Measurements from ENCODE around the gene LYPD6.

LYPD6 gene

DNA sequence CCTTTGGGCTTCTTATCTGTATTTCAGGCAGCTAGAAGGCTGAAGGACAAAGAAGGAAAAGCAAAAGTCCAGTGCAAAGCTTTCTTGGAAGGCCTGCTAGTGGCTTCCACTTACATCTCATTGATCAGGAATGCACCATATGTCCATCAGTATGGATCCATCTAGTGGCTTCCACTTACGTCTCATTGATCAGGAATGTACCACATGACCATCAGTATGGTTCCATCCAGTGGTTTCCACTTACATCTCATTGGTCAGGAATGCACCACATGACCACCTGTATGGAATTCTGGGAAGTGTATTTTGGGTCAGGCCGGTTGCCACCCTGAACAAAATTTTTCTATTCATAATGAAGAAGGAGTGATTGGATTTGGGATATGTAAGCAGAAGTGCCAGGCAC is 70.6 kb downstream of the LYPD6 start:
- DNase-seq (ENCODE audit: low spot score) (no peak), FAIRE-seq (no peak)

DNA sequence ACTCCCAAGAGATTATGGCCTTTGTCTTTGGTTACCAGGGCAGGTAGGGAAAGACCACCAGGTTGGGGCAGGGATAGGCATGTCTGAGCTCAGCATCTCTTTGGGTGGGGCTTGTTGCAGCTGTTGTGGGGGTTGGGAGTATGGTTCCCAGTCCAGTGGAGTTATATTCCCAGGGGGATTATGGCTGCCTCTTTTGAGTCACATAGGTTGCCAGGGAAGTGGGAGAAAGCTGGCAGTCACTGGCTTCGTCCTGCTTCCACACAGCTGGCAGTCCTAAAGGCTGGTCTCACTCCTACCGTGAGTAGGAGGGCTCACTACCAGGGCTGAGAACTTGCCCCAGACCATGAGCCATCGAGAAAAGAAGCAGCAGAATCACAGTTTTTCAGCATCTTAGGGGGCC is 79.1 kb downstream of the LYPD6 start:
- FAIRE-seq (no peak), DNase-seq (ENCODE audit: low spot score) (no peak)

DNA sequence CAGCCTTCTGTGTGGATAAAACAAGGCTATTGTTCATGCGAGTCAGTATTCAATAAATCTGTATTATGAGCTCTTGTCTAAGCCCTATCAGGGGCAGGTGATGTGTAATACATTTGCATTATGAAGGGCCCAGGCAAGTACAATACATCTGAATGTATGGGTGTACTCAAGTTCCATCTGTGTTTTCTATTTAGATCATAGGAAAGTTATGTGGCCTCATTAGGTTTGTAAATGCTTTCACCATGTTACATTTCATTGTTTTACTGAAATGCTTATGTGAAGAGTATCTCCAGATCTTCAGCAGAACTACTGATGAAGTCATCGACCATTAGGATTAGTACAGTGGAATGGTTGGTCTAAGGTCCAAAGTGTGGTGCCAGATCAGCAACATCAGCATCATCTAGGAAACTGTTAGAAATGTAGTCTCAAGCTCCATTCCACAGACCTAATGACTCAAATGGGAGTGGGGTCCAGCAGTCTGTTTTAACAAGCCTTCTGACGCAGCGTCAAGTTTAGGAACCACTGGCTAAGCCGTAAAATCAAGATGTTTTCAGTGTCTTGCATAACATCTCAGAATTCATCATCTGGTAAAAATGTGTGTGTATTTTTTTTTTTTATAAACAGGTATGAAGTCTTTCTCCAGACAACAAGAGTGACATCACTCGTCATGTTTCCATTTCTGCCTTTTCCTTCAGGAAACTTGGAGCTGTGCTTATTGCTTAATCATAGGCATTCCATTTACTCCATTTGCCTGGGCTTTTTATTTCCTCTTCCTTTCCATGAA is 80.5 kb downstream of the LYPD6 start:
- DNase-seq (ENCODE audit: low spot score) (no peak), FAIRE-seq (no peak)

DNA sequence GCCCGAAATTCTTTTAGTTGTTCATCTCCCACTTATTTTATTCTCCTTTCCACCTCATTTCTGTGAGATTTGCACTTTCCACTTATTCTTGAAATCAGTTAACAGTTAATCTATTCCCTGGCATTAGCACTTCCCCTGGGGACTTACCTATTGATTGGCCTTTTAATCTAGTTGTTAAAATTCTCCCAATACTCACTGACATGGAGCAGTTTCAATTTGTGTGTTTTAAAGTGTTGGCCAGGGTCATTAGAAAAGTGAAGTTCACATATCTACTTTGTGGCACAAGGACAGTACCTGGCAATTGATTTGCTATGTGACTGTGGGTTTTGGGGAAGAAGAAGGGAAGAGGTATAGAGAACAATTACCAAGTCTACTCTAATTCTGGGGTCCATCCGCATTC is 83.1 kb downstream of the LYPD6 start:
- FAIRE-seq (no peak), DNase-seq (ENCODE audit: low spot score) (no peak)

DNA sequence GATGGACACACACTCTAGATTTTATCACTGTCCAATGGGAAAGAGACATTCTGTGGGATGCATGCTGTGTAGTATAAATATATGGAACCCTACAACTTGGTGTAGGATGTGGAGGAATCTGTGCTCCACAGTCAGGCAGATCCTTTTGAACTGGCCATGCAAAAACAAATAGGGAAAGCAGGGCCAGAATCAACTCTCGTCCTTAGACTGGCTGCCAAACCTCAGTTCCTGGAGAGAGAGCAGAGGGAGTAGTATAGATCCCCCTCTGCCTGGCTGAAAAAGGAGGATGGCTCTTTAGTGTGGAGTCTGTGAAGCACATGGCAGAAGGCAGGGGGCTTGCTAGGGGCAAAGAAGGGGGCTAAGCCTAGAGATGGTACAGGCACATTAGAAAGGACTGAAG is 84.7 kb downstream of the LYPD6 start:
- DNase-seq (ENCODE audit: low spot score) (no peak), FAIRE-seq (no peak)

DNA sequence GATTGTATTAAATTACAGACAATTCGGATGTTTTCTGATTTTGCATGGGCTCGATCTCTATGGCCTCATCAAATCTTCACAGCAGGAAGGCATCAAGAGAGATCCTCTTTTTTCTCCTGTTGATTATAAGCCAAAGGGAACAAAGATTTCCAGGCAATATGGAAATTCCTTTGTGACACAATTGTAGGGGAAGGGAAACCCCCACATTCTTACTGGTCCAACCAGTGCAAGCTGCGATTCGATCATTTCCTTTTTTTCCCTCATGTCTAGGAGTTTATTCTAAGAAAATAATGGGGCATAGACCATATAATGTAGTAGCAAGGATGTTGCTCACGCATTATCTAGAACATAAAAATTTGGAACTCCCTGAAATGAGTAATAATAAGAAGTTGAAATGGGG is 87.7 kb downstream of the LYPD6 start:
- DNase-seq (ENCODE audit: low spot score) (no peak), FAIRE-seq (no peak)

DNA sequence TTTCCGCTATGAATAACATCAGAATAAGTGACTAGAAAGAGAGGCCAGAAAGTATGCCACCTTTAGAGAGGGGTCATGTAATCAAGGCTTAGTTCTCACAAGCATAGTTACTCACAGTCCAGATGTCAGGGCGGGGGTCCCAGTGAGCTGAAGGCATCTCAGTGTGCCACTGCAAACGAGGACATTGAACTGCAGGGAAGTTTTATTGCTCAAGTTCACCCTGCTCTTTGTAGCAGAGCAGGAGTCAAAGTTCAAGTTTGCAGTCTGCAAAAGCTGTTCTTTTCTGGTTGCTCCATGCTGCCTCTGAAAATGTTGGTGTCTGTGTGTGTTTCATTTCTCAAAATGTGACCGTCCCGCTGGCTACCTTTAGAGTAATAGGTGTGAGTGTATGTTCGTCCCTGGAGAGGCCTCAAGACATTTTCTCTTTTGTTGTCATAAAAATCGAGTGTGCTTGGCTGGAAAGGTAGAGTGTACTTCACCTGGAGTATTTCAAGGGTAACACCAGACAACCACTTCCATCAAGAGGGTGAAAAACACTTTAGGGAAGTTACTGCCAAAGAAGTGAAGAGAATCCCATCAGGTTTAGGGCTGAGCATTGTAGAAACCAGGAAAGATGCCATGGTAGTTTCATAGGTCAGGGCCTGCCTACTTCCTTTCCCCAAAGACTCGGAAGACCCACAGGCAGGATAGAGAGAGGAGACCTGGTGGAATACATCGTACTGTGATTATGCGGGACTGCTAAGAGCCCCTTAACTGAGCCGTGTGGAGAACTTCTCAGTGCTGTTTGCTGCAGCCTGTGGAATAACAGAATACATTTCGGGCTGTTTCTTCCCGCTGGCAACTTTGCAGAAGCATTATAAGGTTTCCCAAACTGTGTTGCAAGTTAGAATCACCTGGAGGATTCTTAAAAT is 89.9 kb downstream of the LYPD6 start:
- DNase-seq (ENCODE audit: low spot score) (no peak), FAIRE-seq (no peak)

DNA sequence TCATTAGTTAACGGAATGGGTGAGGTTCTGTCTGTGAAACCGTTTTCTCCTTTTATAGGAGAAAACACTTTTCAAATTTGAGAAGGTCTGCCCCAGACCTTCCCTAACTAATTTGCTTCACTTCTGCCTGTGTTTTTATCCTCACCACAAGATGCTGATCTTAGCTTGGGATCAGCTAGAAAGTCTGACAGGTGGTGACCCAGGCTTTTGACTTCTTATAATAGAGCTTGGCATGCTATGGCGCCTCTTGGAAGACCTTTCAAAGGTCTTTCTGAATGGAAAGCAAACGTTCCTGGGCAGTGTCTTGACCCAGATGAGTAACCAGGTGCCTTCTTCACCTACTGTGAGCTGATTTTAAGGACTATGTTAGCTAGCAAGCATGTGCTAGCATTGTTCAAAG is 91.4 kb downstream of the LYPD6 start:
- FAIRE-seq (no peak), DNase-seq (ENCODE audit: low spot score) (no peak)

DNA sequence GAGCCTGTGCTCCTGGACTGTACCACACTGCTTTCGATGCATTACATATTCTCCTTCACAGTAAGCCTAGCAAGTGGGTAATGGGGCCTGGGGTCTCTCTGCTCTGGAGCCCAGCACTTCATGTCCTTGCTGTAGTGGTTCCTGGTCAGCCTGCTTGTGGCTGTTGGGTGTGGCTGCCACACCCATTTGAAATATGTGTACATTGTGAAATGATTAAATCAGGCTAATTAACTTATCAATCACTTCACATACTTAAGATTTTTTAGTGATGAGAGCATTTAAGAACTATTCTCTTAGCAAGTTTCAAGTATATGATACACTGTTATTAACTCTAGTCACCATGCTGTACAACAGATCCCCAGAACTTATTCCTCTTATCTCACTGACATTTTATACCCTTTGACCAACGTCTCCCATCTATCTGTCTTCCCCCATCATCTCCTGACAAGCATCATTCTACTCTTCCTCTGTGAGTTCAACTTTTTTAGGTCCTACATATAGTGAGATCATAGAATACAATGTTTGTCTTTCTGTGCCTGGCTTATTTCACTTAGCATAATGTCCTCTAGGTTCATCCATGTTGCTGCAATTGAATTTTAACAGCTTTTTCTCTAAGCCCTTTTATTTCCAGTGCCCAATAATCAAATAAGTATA is 92.1 kb downstream of the LYPD6 start:
- FAIRE-seq (no peak), DNase-seq (ENCODE audit: low spot score) (peak; percentile 63)

DNA sequence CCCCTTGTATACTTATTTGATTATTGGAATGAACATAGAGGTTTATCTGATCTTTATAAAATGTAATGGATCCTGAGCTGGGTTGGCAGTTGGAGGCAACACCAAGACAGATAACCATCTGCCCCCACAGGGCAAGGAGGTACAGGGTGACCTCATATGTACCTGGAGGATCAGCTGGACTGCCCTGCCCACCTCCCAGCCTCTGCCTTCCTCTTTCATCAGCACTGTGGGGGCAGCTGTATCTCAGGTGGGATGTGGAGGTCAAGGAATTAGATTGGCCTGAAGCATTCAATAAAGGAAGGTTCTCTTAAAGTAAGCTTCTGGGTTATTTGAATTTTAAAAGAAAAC is 92.6 kb downstream of the LYPD6 start:
- FAIRE-seq: no peak
- no peak for DNase-seq (ENCODE audit: low spot score)

DNA sequence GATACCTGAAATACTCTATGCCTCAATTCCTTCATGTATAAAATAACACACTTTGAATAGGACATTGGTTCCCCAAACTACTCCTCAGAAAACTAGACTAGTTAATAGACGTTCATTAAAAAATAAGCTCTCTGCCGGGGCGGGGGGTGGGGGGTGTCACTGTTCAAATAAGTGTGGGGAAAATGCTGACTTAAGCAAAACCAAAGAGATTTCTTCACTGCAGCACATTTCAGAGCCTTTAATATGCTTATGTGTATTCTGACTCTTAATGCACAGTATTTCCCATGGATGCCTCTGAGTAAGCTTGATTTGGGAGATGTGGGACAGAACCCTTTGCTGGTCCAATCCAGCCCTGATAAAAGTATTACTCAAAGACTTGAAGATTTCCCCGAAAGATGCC is 93.2 kb downstream of the LYPD6 start:
- DNase-seq (ENCODE audit: low spot score): no peak
- FAIRE-seq: no peak

DNA sequence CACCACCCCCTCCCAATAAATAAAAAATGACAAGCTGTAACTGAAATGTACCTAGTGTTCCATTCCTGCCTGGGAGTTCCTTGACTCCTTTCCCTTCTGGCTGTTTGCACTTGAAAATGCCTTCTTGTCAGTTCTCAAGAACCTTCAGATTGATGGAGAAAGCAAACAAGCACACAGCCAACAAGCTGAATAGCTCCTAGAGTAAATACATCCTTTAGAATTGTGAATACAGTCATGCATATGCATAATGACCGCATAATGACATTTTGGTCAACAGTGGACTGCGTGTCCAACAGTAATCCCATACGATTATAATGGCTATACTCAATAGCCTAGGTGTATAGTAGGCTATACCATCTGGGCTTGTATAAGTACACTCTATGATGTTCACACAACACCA is 97.0 kb downstream of the LYPD6 start:
- no peak for FAIRE-seq

DNA sequence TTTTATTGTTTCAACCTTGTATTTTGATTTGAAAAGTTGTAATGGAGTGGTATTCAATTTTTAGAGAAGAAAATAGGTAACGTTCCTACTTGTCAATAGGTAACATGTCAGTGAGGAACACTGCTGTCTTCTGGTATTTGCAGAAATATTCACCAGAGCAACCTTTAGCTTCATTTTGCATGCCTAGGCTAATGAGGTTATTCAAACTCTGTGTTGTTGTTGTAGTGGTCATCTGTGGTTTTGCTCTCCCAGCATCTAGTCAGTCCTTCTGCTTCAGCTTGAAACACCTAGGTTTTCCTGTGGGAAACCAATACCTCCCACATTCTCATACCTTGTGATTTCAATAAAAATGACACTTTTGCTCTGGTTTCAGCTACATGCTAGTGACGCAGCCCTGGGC is 98.4 kb downstream of the LYPD6 start:
- DNase-seq (ENCODE audit: low spot score): no peak
- no peak for FAIRE-seq

More for the DNA sequence above, 97.0 kb downstream of the LYPD6 start:
- DNase-seq (ENCODE audit: low spot score): no peak

DNA sequence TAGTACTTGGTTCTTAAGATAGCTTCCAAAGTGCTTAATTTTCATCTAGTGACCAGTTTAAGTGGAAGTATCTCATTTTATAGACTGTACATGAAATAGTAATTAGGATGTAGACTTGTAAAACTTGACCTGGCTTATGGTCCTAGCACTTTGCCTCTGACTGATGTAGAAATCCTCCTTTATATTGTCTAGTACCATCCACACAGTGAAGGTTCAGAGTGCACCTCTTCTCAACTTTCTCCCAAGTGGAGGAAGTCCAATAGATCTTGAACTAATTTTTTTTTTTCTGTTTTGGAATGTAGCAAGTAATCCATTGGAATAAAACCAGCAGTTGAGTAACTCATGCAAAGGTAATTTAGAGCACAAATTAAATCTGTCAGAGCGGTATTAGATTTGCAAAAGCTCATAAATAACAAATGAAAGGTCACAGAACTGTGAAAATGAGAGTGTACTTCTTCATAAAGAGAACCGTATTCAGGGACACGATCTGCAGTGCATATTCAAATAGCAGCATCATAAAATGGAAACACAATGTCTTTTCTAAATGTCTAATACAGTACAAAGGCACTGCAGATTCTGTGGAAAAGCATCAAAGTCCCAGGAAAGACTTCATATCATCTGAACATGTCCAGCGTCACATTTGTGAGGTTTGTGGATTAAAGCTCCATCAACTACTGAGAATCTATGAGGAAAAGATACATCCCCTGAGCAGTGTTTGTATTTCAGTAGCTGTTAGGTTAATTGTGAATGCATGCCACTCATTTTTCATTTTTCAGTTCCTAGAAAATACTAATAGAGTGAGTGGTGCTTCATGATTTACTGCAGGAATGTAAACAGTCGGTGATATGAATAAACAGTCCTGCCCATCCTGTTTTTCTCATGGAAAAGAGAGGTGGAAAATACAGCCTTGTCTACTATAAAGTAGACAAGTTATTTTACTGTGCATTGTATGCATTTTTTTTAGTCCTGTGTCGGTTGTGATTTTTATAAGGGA is 100.7 kb downstream of the LYPD6 start:
- DNase-seq (ENCODE audit: low spot score) (no peak), FAIRE-seq (no peak)

DNA sequence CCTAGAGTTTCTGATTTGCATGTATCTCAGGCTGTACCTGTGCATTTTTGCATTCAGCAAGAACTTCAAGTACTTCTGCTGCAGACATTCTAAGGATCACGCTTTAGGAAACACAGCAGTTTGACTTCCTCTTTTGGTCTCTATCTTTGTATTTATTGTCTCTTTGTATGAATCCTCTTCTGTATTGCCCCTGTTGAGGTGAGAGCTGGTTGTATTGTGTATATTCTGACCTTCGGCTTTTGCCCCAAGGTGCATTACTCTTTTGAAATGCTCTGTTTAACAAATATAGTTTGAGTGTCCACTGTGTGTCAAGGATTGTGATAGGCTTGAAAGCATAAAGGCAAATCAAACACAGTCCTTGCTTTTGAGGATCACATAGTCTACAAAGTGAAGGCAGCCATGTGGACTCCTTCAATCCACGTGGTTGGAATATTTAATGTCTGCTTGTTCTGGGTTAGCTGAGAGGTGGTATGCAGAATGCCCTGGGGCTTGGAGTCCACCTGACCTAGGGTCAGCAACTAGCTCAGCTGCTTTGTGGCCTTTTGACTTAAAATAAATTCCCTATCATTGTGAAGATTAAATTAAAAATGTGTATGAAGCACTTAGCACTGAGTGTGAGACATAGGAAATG is 108.1 kb downstream of the LYPD6 start:
- FAIRE-seq (no peak), DNase-seq (ENCODE audit: low spot score) (no peak)

DNA sequence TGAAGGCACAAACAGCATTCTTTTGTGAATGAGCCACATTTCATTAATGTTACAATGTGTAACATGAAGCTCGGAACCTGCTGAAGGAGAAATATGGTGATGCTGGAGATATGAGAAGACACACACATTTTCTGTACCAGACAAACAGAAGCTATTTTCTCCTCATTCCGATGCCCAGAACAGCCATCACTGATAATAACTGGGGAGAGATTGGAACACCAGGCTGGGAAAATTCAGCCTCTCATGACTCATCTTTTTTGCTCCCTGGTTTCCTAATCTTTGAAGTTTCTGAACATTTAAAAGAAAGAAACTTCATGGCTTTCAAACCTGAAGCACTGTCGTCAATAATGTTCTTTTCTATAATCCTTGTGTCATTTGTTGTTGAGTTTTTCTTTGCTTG is 110.9 kb downstream of the LYPD6 start:
- DNase-seq (ENCODE audit: low spot score): no peak
- FAIRE-seq: no peak

DNA sequence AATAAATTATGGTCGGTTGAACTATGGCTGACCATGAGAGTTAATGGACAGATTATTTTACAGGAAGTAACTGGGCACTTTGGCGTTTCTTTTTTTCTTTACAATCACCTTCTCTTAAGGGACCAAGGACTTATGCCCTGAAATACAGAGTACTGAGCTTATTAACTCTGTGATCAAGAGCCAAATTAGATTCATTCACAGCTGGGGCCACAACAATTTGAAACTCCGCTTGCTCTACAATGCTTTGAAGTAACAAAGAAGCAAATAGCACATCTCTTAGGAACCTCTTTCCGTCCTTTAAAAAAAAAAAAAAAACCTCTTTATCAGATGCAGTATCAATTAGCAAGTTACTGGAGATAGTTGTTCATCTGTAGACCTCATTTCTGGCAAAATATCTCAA is 112.0 kb downstream of the LYPD6 start:
- DNase-seq (ENCODE audit: low spot score): no peak
- no peak for FAIRE-seq

DNA sequence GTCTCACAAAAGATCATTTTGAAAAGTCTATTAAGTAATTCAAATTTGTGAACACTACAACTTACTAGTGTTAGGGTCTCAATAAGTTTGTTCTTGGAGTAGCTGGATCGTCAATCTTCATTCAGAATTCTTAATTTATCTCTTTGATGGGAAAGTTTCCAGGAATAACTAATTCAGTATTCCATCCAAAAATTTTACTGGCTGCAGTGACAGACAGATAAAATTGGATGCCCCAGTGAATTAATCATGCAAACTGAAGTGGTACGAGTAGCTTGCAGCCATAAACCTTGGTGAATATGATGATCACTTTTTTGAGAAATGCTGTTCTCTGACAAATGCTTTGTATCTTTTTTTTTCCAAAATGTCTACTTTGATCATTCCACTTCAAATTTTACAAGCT is 112.8 kb downstream of the LYPD6 start:
- FAIRE-seq (no peak), DNase-seq (ENCODE audit: low spot score) (no peak)

DNA sequence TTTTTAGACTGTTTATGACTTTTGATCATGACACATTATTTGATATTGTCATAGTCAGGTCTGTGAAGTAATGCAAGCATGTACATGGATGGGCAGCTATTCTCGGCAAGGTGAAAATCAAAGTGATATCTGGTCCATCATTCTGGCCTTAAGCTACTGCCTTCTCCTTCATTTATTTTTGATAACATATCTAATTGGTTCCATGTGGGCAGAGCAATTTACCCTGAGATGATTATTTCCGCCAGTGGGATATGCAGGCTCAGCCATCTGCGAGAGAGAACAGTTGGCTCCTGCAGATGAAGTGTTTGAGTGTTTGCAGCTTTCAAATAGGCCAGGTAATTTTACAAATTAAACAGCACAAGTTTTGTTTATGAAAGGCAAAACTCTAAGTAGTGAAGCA is 116.4 kb downstream of the LYPD6 start:
- DNase-seq (ENCODE audit: low spot score) (no peak), FAIRE-seq (no peak)

DNA sequence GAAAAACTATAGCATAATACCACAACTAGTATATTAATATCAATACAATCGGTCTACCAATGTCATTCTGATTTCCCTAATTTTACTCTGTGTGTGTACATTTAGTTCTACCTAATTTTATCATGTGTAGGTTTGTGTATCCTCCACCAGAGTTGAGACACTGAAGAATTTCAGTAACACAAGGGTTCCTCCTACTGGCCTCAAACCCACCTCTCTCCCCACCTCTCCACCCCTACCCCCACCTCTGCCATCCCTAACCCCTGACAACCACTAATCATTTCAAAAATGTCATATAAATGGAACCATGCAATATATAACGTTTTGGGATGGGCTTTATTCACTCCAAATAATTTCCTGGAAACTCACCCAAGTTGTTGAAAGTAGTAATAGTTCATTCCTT is 117.9 kb downstream of the LYPD6 start:
- no peak for DNase-seq (ENCODE audit: low spot score)
- FAIRE-seq: no peak

DNA sequence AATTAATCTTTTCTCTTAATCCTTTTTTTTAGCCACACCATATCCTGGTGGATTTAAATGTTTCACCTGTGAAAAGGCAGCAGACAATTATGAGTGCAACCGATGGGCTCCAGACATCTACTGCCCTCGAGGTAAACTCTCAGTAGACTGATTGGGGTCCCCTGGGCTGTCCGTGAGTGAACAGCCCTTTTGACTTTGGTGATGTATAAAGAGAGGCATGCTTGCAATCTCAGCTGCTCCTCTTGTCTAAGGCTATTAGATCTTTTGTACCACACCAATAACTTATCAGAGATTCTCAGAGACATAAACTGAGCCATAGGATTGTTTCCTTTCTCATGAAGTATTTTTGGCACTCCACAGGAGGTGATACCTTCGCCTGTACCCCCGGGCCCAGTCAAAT is 118.6 kb downstream of the LYPD6 start:
- no peak for DNase-seq (ENCODE audit: low spot score)
- no peak for FAIRE-seq

Measured in RCC 7860 (cell line).